Prostate gland (tissue), 2 donors: ENCODE data around the gene POU2AF1.

ENCODE experiments used
- POLR2A ChIP-seq: fragments of 450-650 bp; IDR thresholded peaks from one replicate; pipeline ENCODE4 v1.6.1; 2016; ENCODE audit warnings: antibody characterized with exemption, mild to moderate bottlenecking
- POLR2AphosphoS5 ChIP-seq: sonication (generic); formaldehyde crosslinking; IDR thresholded peaks from one replicate; pipeline ENCODE4 v1.6.1; 2017; ENCODE audit warnings: antibody characterized with exemption
- TF ChIP-seq, protein P1 (sequence below), 4 experiments: fragments of 200-600 bp in 2 of 4; fragments of 450-650 bp in 2 of 4; sonication (generic) in 2 of 4; IDR thresholded peaks; 1 replicate in 3 of 4; 2 replicates in 1 of 4; pipeline ENCODE4 v1.5.1; 2016 to 2019; ENCODE audit warnings: antibody characterized with exemption in 4 of 4, mild to moderate bottlenecking in 2 of 4, moderate library complexity in 2 of 4

GRCh38 chr11:111386611-111387150 is 7.6 kb upstream of the POU2AF1 start:
- TF ChIP-seq POLR2AphosphoS5 (no peak), POLR2A (no peak)
- TF ChIP-seq, protein P1, sequence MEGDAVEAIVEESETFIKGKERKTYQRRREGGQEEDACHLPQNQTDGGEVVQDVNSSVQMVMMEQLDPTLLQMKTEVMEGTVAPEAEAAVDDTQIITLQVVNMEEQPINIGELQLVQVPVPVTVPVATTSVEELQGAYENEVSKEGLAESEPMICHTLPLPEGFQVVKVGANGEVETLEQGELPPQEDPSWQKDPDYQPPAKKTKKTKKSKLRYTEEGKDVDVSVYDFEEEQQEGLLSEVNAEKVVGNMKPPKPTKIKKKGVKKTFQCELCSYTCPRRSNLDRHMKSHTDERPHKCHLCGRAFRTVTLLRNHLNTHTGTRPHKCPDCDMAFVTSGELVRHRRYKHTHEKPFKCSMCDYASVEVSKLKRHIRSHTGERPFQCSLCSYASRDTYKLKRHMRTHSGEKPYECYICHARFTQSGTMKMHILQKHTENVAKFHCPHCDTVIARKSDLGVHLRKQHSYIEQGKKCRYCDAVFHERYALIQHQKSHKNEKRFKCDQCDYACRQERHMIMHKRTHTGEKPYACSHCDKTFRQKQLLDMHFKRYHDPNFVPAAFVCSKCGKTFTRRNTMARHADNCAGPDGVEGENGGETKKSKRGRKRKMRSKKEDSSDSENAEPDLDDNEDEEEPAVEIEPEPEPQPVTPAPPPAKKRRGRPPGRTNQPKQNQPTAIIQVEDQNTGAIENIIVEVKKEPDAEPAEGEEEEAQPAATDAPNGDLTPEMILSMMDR (IDR thresholded peaks at IDR 0.05), result no peak
